Measurements from ENCODE around the gene EFCAB13. TPM values are rescaled to one million over a fixed set of nuclear protein-coding genes. Genes with fewer than 3 reads are reported as not detected.
"Not testable (repeated sequence)": the region's sequence is repeated elsewhere in the genome, so short reads cannot be mapped to it uniquely, and the experiment has no call there.

Gene EFCAB13
- total RNA-seq, 6 experiments from 2014 or later, result 0.68 to 7.2 (median 3.2) TPM

DNA sequence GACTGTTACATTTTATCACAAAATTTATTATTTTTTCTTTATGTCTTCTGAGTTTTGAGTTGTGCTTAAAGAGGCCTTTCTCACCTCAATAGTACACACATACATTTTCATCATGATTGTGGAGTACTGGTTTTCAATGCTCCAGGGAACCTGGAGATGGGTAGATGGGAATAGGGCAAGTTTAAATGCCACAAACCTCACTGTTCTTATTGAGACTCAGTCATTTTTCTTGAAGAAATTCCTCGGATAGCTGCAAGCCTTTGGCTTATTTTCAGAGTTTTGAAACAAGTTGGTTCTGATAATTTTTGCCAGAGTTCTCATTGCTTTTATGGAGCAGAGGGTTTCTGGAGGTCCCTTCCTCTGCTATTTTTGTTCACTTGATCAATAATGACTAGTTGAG, 34.9 kb downstream of the EFCAB13 start:
- 74% methylated on average over 1 of the region's 1 CpG for WGBS (ENCODE audit: insufficient coverage, low coverage, low lambda C conversion rate, missing lambda C conversion rate)

DNA sequence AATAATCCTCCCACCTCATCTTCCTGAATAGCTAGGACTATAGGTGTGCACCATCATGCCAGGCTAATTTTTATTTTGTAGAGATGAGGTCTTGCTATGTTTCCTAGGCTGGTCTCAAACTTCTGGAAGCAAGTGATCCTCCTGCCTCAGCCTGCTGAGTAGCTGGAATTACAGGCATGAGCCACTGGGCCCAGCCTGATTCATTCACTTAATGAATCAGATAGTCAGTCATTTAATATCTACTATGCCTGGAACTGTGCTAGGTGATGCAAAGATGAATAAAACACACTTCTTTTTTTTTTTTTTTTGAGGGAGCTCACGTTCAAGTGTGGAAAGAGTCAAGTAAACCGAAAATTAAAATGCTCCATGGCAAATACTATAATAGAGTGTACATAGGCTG, 39.4 kb downstream of the EFCAB13 start:
- Histone ChIP-seq H3K27me3 (no peaks in the 10 kb centered on the region), H3K4me1 (no peaks in the 10 kb centered on the region), H3K27ac (no peak overlapping the region), H3K36me3 (no peaks in the 10 kb centered on the region), H3K9me3 (no peaks in the 10 kb centered on the region), H3K4me3 (no peak overlapping the region)
- TF ChIP-seq POLR2A (IDR thresholded peaks at IDR 0.05) (no peak), CTCF (IDR thresholded peaks at IDR 0.05) (no peak)
- ATAC-seq (no peak), DNase-seq (no peak)
- intact Hi-C loops (cut with DNase I), result no loop called here
- 75% methylated on average over 2 of the region's 2 CpGs for WGBS (ENCODE audit: insufficient coverage, low coverage, low lambda C conversion rate, missing lambda C conversion rate)

More for the DNA sequence above, 34.9 kb downstream of the EFCAB13 start:
- H3K4me3 ChIP-seq, result no peak overlapping the region
- H3K36me3 ChIP-seq, result peaks cover 0 to 6% (median 0%) of the 10 kb centered on the region in 4 donors
- H3K9me3 ChIP-seq, result no peaks in the 10 kb centered on the region
- H3K27me3 ChIP-seq, result no peaks in the 10 kb centered on the region
- H3K27ac ChIP-seq, result no peak overlapping the region
- DNase-seq, result no peak
- intact Hi-C loops (cut with DNase I), result no loop called here
- H3K4me1 ChIP-seq, result no peaks in the 10 kb centered on the region
- TF ChIP-seq CTCF (IDR thresholded peaks at IDR 0.05) (no peak), POLR2A (IDR thresholded peaks at IDR 0.05) (no peak)
- no peak for ATAC-seq

DNA sequence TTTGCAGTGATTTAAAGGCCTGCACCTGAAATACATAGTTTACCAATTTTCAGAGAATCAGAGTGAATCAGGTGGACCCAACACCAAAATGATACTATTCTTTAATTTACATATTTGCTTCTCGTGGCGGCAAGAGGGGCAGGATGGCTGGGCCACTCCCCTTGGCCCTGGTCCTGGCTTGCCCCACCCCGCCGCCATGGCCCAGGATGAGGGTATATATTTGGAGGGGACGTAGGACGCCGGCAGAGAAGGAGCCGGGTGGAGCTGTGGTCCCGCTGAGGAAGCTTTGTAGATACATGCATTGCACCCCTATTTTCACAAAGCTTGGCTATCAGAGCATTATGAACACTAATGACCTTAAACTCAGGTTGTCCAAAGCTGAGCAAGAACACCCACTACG, 43.5 kb downstream of the EFCAB13 start:
- no peaks in the 10 kb centered on the region for H3K4me1 ChIP-seq
- intact Hi-C loops (cut with DNase I), result no loop called here
- DNase-seq (no peak), ATAC-seq (no peak)
- no peaks in the 10 kb centered on the region for H3K27me3 ChIP-seq
- 33% methylated on average over 1 of the region's 10 CpGs for WGBS (ENCODE audit: insufficient coverage, low coverage, low lambda C conversion rate, missing lambda C conversion rate)
- no peaks in the 10 kb centered on the region for H3K36me3 ChIP-seq
- H3K4me3 ChIP-seq, result no peak overlapping the region
- no peak for TF ChIP-seq CTCF (IDR thresholded peaks at IDR 0.05)
- no peak for TF ChIP-seq POLR2A (IDR thresholded peaks at IDR 0.05)
- no peaks in the 10 kb centered on the region for H3K9me3 ChIP-seq
- H3K27ac ChIP-seq, result no peak overlapping the region

DNA sequence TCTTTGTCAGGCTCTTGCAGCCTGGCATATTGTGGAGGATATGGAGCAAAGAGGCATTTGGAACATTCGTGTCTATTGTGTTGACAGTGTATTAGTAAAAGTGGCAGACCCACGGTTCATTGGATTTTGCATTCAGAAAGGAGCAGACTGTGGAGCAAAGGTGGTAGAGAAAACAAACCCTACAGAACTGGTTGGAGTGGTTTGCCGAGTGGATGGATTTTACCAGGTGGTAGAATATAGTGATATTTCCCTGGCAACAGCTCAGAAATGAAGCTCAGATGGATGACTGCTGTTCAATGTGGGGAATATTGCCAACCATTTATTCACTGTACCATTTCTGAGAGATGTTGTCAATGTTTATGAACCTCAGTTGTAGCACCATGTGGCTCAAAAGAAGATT, 44.5 kb downstream of the EFCAB13 start:
- WGBS (ENCODE audit: insufficient coverage, low coverage, low lambda C conversion rate, missing lambda C conversion rate), result 66% methylated on average over 3 of the region's 3 CpGs
- DNase-seq (no peak), ATAC-seq (no peak)
- H3K9me3 ChIP-seq, result no peaks in the 10 kb centered on the region
- H3K36me3 ChIP-seq, result no peaks in the 10 kb centered on the region
- H3K27me3 ChIP-seq, result no peaks in the 10 kb centered on the region
- H3K4me3 ChIP-seq, result no peak overlapping the region
- no peak overlapping the region for H3K27ac ChIP-seq
- H3K4me1 ChIP-seq, result no peaks in the 10 kb centered on the region
- intact Hi-C loops (cut with DNase I), result no loop called here
- TF ChIP-seq CTCF (IDR thresholded peaks at IDR 0.05) (no peak), POLR2A (IDR thresholded peaks at IDR 0.05) (no peak)

- H3K27me3 ChIP-seq; intact Hi-C loops (cut with DNase I); DNase-seq; H3K9me3 ChIP-seq; ATAC-seq; H3K27ac ChIP-seq; H3K4me3 ChIP-seq; H3K4me1 ChIP-seq; H3K36me3 ChIP-seq: not testable (repeated sequence)
- no CpG with 5 or more reads among the region's 3 CpGs for WGBS (ENCODE audit: insufficient coverage, low coverage, low lambda C conversion rate, missing lambda C conversion rate)
Observed at GRCh38 chr17:47370899-47371298, 47.1 kb downstream of the EFCAB13 start.

Measured in right lobe of liver (tissue), 6 donors.